GM23248 (cell line): Measurements from ENCODE around the gene SLC6A2. TPM values are rescaled to one million over a fixed set of nuclear protein-coding genes. Genes with fewer than 3 reads are reported as not detected.

Experiments used
- DNase-seq: peaks from one replicate; pipeline ENCODE4 v3.0.0-alpha.2; 2015
- H2AFZ ChIP-seq: fragments of 200-600 bp; sonication (generic); 2 replicates; pipeline ENCODE4 v1.6.1; 2016; ENCODE audit warnings: antibody characterized with exemption
- H3F3A ChIP-seq: fragments of 200-600 bp; sonication (generic); 2 replicates; pipeline ENCODE4 v1.6.1; 2016; ENCODE audit warnings: mild to moderate bottlenecking, antibody characterized with exemption, mixed run types; ENCODE audit not compliant: insufficient read depth
- H3K27ac ChIP-seq: fragments of 200-600 bp; sonication (generic); 2 replicates; pipeline ENCODE4 v1.5.1; 2016; ENCODE audit warnings: mild to moderate bottlenecking
- H3K27me3 ChIP-seq: fragments of 200-600 bp; sonication (generic); replicated peaks from 2 replicates; pipeline ENCODE4 v1.6.1; 2016; ENCODE audit warnings: mild to moderate bottlenecking; ENCODE audit not compliant: insufficient read depth
- H3K36me3 ChIP-seq: fragments of 200-600 bp; sonication (generic); 2 replicates; pipeline ENCODE4 v1.6.1; 2016; ENCODE audit warnings: low read depth, mild to moderate bottlenecking
- H3K4me1 ChIP-seq: fragments of 200-600 bp; sonication (generic); 2 replicates; pipeline ENCODE4 v1.6.1; 2016; ENCODE audit warnings: mild to moderate bottlenecking; ENCODE audit not compliant: insufficient read depth
- H3K4me2 ChIP-seq: fragments of 200-600 bp; sonication (generic); one replicate; pipeline ENCODE4 v1.6.1; 2016; ENCODE audit warnings: mild to moderate bottlenecking; ENCODE audit not compliant: unreplicated experiment
- H3K4me3 ChIP-seq: fragments of 200-600 bp; sonication (generic); 2 replicates; pipeline ENCODE4 v1.5.1; 2016; ENCODE audit warnings: mild to moderate bottlenecking
- H3K79me2 ChIP-seq: fragments of 200-600 bp; sonication (generic); 2 replicates; pipeline ENCODE4 v1.6.1; 2016; ENCODE audit warnings: mild to moderate bottlenecking; ENCODE audit not compliant: insufficient read depth
- H3K9ac ChIP-seq: fragments of 200-600 bp; sonication (generic); 2 replicates; pipeline ENCODE4 v1.6.1; 2016; ENCODE audit warnings: mild to moderate bottlenecking
- H3K9me2 ChIP-seq: fragments of 200-600 bp; sonication (generic); 2 replicates; pipeline ENCODE4 v1.6.1; 2016; ENCODE audit warnings: mixed run types, mild to moderate bottlenecking, moderate library complexity; ENCODE audit not compliant: insufficient read depth
- H3K9me3 ChIP-seq: fragments of 200-600 bp; sonication (generic); one replicate; pipeline ENCODE4 v1.6.1; 2017; ENCODE audit warnings: low read depth
- H4K20me1 ChIP-seq: fragments of 200-600 bp; sonication (generic); 2 replicates; pipeline ENCODE4 v1.6.0; 2016; ENCODE audit not compliant: insufficient read depth
- EZH2 ChIP-seq: fragments of 200-600 bp; sonication (generic); IDR thresholded peaks from 2 replicates; pipeline ENCODE4 v1.6.1; 2018; ENCODE audit warnings: antibody characterized with exemption, mild to moderate bottlenecking; ENCODE audit not compliant: insufficient read depth, poor library complexity, severe bottlenecking
- EZH2phosphoT487 ChIP-seq: fragments of 200-600 bp; sonication (generic); IDR thresholded peaks from 2 replicates; pipeline ENCODE4 v1.6.1; 2018; ENCODE audit warnings: antibody characterized with exemption, moderate library complexity, mild to moderate bottlenecking, low read depth; ENCODE audit not compliant: insufficient read depth
- WGBS, 2 experiments: methylation state at CpG; one replicate each; pipeline ENCODE4 v1.1.6; 2015 to 2017; ENCODE audit warnings: low lambda C conversion rate in 2 of 2, low coverage in 1 of 2; ENCODE audit errors: missing lambda C conversion rate in 2 of 2; 5-methylcytosine and 5-hydroxymethylcytosine counted together
- in situ Hi-C: fragments of 300-500 bp; cut with MboI; formaldehyde crosslinking; loops from 2 replicates; pipeline ENCODE4 v1.15.0; 2020
- polyA plus RNA-seq: library from polyadenylated mRNA; unstranded; fragments of >200 nt; fragmentation: Nextera tagmentation; extraction: Ambion mirVana; gene quantifications from 2 replicates; pipeline ENCODE4 v1.2.1, GENCODE V29; 2016
- total RNA-seq: library from RNA; depleted of rRNA; stranded (reverse); fragments of >200 nt; shearing (Covaris generic); gene quantifications from 2 replicates; pipeline ENCODE4 v1.2.3, GENCODE V29; 2014

The SLC6A2 gene
- total and polyA plus RNA-seq, 2 experiments from 2014 or later = not detected

GRCh38 chr16:55710466-55710865 lies 54.7 kb downstream of the SLC6A2 start:
- 23 to 27% methylated on average over 2 of the region's 2 CpGs for WGBS, 2 experiments
- DNase-seq = peak; percentile 14

DNA sequence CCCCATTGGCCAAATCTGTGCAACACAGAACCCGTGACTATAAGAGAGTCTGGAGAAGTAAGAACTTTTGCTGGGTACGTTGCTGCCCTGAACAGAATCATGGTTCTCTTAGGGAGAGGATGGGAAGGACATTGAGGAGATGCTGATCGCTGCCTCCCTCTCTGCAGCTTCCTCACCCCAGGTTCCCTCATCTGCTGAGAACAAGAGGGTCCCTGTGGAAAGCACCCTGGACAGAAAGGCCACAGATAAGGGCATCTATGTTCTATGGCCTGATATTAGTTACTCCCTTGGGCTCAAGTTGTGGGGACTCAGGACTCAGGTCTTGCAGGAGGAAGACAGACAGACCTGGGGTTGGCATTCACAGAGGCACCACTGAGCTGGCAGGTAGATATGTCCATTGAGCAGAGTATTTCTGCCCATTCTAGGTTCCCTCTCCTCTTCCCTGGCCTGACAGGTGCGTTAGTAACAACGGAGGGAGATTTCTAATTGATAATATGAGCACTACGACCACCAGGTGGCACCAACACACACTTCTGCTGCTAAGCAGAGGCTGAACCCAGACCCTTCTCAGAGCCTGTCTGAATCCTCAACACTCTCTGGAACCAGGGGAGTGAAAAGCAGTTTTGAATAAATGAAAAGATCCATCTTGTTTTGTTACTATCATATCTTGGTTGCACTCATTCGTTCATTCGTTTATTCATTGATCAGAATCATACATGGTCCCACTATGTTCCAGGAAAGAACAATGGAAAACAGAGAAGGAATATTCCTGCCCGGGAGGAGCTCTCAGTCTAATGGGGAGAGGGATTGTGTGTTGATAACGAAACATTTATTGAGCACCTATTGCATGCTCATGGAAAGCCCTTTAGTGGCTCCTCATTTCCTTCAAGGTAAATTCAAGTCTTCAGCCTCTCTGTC lies 56.4 kb downstream of the SLC6A2 start:
- Histone ChIP-seq H3K27ac (no peak overlapping the region), H3K79me2 (no peaks in the 10 kb centered on the region), H2AFZ (no peak overlapping the region), H3K4me3 (no peak overlapping the region), H3K9me2 (no peaks in the 10 kb centered on the region), H3F3A (no peaks in the 10 kb centered on the region), H3K9me3 (no peaks in the 10 kb centered on the region), H3K9ac (no peak overlapping the region), H3K36me3 (no peaks in the 10 kb centered on the region), H3K27me3 (peaks cover 11% of the 10 kb centered on the region), H3K4me2 (no peak overlapping the region), H3K4me1 (no peaks in the 10 kb centered on the region), H4K20me1 (no peaks in the 10 kb centered on the region)
- TF ChIP-seq EZH2phosphoT487 (no peak), EZH2 (no peak)
- 10 to 18% methylated on average over 10 of the region's 10 CpGs for WGBS, 2 experiments
- in situ Hi-C loops = loop anchor here (5.0 kb wide), 1 partner anchor 130 kb away; no protein-coding TSS in a partner anchor
- DNase-seq = peak; percentile 73

More at GRCh38 chr16:55710466-55710865, 54.7 kb downstream of the SLC6A2 start:
- H3K4me2 ChIP-seq = no peak overlapping the region
- H3K9ac ChIP-seq = no peak overlapping the region
- TF ChIP-seq EZH2 (no peak), EZH2phosphoT487 (no peak)
- no peaks in the 10 kb centered on the region for H3F3A ChIP-seq
- H3K9me2 ChIP-seq = no peaks in the 10 kb centered on the region
- no peaks in the 10 kb centered on the region for H3K36me3 ChIP-seq
- no peak overlapping the region for H3K4me3 ChIP-seq
- no peak overlapping the region for H3K27ac ChIP-seq
- no peaks in the 10 kb centered on the region for H3K79me2 ChIP-seq
- no peak overlapping the region for H2AFZ ChIP-seq
- no peaks in the 10 kb centered on the region for H3K4me1 ChIP-seq
- no peaks in the 10 kb centered on the region for H3K9me3 ChIP-seq
- peaks cover 27% of the 10 kb centered on the region for H3K27me3 ChIP-seq
- H4K20me1 ChIP-seq = no peaks in the 10 kb centered on the region
- in situ Hi-C loops = loop anchor here (5.0 kb wide), 1 partner anchor 132 kb away; no protein-coding TSS in a partner anchor

GRCh38 chr16:55713103-55713502 lies 57.3 kb downstream of the SLC6A2 start:
- Histone ChIP-seq H3K4me1 (no peaks in the 10 kb centered on the region), H3F3A (no peaks in the 10 kb centered on the region), H3K9me2 (no peaks in the 10 kb centered on the region), H3K27ac (no peak overlapping the region), H3K4me2 (no peak overlapping the region), H4K20me1 (no peaks in the 10 kb centered on the region), H3K36me3 (no peaks in the 10 kb centered on the region), H2AFZ (no peak overlapping the region), H3K4me3 (no peak overlapping the region), H3K9me3 (no peaks in the 10 kb centered on the region), H3K79me2 (no peaks in the 10 kb centered on the region), H3K9ac (no peak overlapping the region), H3K27me3 (peaks cover 9% of the 10 kb centered on the region)
- no peak for TF ChIP-seq EZH2phosphoT487
- no peak for TF ChIP-seq EZH2
- WGBS, 2 experiments = 39 to 60% methylated on average over 1 of the region's 1 CpG
- in situ Hi-C loops = loop anchor here (5.0 kb wide), 1 partner anchor 129 kb away; no protein-coding TSS in a partner anchor
- DNase-seq = no peak

DNA sequence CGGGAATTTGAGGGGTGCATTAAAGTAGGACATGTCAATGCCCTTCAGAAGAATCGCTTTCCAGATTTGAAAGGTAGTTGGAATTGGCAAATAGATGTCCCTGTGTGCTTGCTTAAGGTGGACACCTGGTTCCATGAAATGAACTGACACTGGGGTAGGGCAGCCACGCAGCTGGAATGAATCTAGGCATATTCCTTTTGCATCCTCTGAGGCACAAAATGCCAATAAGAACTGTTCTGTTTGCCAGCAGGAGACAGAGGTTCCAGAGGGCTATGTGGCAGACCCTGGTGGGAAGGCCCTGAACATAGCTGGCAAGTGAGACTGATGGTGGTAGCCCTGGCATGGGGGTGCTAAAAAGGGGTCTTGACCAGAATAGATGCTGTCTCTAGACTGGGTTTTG lies 61.5 kb downstream of the SLC6A2 start:
- no peak for DNase-seq
- Histone ChIP-seq H3K9ac (no peak overlapping the region), H3K36me3 (no peaks in the 10 kb centered on the region), H3K9me3 (no peaks in the 10 kb centered on the region), H2AFZ (no peak overlapping the region), H3K9me2 (no peaks in the 10 kb centered on the region), H4K20me1 (no peaks in the 10 kb centered on the region), H3K4me2 (no peak overlapping the region), H3K4me1 (no peaks in the 10 kb centered on the region), H3K27ac (no peak overlapping the region), H3F3A (no peaks in the 10 kb centered on the region), H3K79me2 (no peaks in the 10 kb centered on the region), H3K4me3 (no peak overlapping the region), H3K27me3 (peaks cover 9% of the 10 kb centered on the region)
- TF ChIP-seq EZH2 (no peak), EZH2phosphoT487 (no peak)
- in situ Hi-C loops = no loop called here
- 40 to 49% methylated on average over 3 of the region's 3 CpGs for WGBS, 2 experiments
